Prostate gland (tissue), 2 donors: Measurements from ENCODE around the gene THAP11.

Experiments used
- POLR2A ChIP-seq: fragments of 450-650 bp; IDR thresholded peaks from one replicate; pipeline ENCODE4 v1.6.1; 2016; ENCODE audit warnings: antibody characterized with exemption, mild to moderate bottlenecking
- POLR2AphosphoS5 ChIP-seq: sonication (generic); formaldehyde crosslinking; IDR thresholded peaks from one replicate; pipeline ENCODE4 v1.6.1; 2017; ENCODE audit warnings: antibody characterized with exemption
- TF ChIP-seq, protein P1 (sequence below), 4 experiments: fragments of 200-600 bp in 2 of 4; fragments of 450-650 bp in 2 of 4; sonication (generic) in 2 of 4; IDR thresholded peaks; 1 replicate in 3 of 4; 2 replicates in 1 of 4; pipeline ENCODE4 v1.5.1; 2016 to 2019; ENCODE audit warnings: antibody characterized with exemption in 4 of 4, mild to moderate bottlenecking in 2 of 4, moderate library complexity in 2 of 4

GRCh38 chr16:67801883-67802282 is 40.2 kb upstream of the THAP11 start:
- TF ChIP-seq POLR2AphosphoS5 (no peak), POLR2A (no peak)
- TF ChIP-seq, protein P1, sequence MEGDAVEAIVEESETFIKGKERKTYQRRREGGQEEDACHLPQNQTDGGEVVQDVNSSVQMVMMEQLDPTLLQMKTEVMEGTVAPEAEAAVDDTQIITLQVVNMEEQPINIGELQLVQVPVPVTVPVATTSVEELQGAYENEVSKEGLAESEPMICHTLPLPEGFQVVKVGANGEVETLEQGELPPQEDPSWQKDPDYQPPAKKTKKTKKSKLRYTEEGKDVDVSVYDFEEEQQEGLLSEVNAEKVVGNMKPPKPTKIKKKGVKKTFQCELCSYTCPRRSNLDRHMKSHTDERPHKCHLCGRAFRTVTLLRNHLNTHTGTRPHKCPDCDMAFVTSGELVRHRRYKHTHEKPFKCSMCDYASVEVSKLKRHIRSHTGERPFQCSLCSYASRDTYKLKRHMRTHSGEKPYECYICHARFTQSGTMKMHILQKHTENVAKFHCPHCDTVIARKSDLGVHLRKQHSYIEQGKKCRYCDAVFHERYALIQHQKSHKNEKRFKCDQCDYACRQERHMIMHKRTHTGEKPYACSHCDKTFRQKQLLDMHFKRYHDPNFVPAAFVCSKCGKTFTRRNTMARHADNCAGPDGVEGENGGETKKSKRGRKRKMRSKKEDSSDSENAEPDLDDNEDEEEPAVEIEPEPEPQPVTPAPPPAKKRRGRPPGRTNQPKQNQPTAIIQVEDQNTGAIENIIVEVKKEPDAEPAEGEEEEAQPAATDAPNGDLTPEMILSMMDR (IDR thresholded peaks at IDR 0.05): no peak
